K562 (cell line): ENCODE data around the gene SHC1. TPM values are rescaled to one million over a fixed set of nuclear protein-coding genes. Genes with fewer than 3 reads are reported as not detected.

Source experiments
- ARID3B ChIP-seq: fragments of 250-450 bp; sonication (Bioruptor Pico); IDR thresholded peaks from 2 replicates; pipeline ENCODE4 v1.4.0; 2020; ENCODE audit warnings: borderline replicate concordance
- CBX5 ChIP-seq: IDR thresholded peaks from 2 replicates; pipeline ENCODE4 v1.6.1; 2014; ENCODE audit warnings: low read depth, borderline replicate concordance
- ELK1 ChIP-seq: sonication (generic); formaldehyde crosslinking; IDR thresholded peaks from 2 replicates; pipeline ENCODE4 v1.8.1; 2022; ENCODE audit warnings: missing genetic modification reagents
- FOXJ3 ChIP-seq: sonication (generic); formaldehyde crosslinking; IDR thresholded peaks from 2 replicates; pipeline ENCODE4 v1.4.0; 2020; ENCODE audit warnings: mild to moderate bottlenecking, missing genetic modification reagents
- FUS ChIP-seq: fragments of 200-400 bp; formaldehyde crosslinking; optimal IDR thresholded peaks from 2 replicates; pipeline ENCODE3; 2017; ENCODE audit warnings: low read depth, low read length
- GTF2F1 ChIP-seq: IDR thresholded peaks from 2 replicates; pipeline ENCODE4 v1.6.1; 2011; ENCODE audit warnings: low read depth, low read length, improper control_type of control experiment
- KDM4B ChIP-seq, 2 experiments: fragments of 450-650 bp in 1 of 2; sonication (generic) in 1 of 2; IDR thresholded peaks; 2 replicates each; pipeline ENCODE4 v1.6.1; 2016 to 2017; ENCODE audit warnings: borderline replicate concordance in 2 of 2, antibody characterized with exemption in 1 of 2, low read depth in 1 of 2, mild to moderate bottlenecking in 1 of 2
- NFE2L1 ChIP-seq: fragments of 450-650 bp; IDR thresholded peaks from 2 replicates; pipeline ENCODE4 v1.6.1; 2016; ENCODE audit warnings: missing genetic modification characterization, low read depth, mild to moderate bottlenecking, missing compliant biosample characterization, moderate library complexity, borderline replicate concordance
- NKRF ChIP-seq: fragments of 450-650 bp; IDR thresholded peaks from 2 replicates; pipeline ENCODE4 v1.6.1; 2016; ENCODE audit warnings: borderline replicate concordance
- NR2F6 ChIP-seq: fragments of 450-650 bp; formaldehyde crosslinking; IDR thresholded peaks from 2 replicates; pipeline ENCODE4 v1.4.0; 2020; ENCODE audit warnings: mild to moderate bottlenecking
- SIX5 ChIP-seq, 2 experiments: IDR thresholded peaks; 2 replicates each; pipeline ENCODE4 v1.6.1; 2011; ENCODE audit warnings: low read length in 2 of 2, borderline replicate concordance in 1 of 2, low read depth in 1 of 2, mild to moderate bottlenecking in 1 of 2, moderate library complexity in 1 of 2; ENCODE audit not compliant: insufficient read depth in 1 of 2
- ZBTB8A ChIP-seq: fragments of 450-650 bp; IDR thresholded peaks from 2 replicates; pipeline ENCODE4 v1.6.1; 2018; ENCODE audit warnings: mild to moderate bottlenecking, moderate library complexity; ENCODE audit not compliant: partially characterized antibody
- ZNF518B ChIP-seq: fragments of 250-450 bp; sonication (Bioruptor Pico); IDR thresholded peaks from 2 replicates; pipeline ENCODE4 v1.5.0; 2021; ENCODE audit warnings: mild to moderate bottlenecking, moderate library complexity
- ZZZ3 ChIP-seq: fragments of 450-650 bp; IDR thresholded peaks from 2 replicates; pipeline ENCODE4 v1.6.1; 2016; ENCODE audit warnings: antibody characterized with exemption, mild to moderate bottlenecking, moderate library complexity
- polyA plus RNA-seq, 8 experiments: library from polyadenylated mRNA; depleted of rRNA in 4 of 8; stranded (reverse) in 5 of 8; unstranded in 3 of 8; fragments of >200 nt; fragmentation: Nextera tagmentation in 2 of 8; fragmentation: Illumina TruSeq in 1 of 8; extraction: Ambion mirVana in 2 of 8; extraction: Trizol in 1 of 8; gene quantifications; 2 replicates each; pipeline versions ENCODE4 v1.2.1 to v1.2.3, GENCODE V29; 2011 to 2014; ENCODE audit warnings: inconsistent platforms in 1 of 8, missing spikeins in 1 of 8
- total RNA-seq, 7 experiments: library from RNA; depleted of rRNA in 6 of 7; stranded (reverse); fragments of >200 nt in 6 of 7; fragmentation: Illumina TruSeq in 2 of 7; extraction: Trizol in 2 of 7; gene quantifications; 2 replicates each; pipeline versions ENCODE4 v1.2.1 to v1.2.3, GENCODE V29; 2011 to 2021; ENCODE audit warnings: low replicate concordance in 1 of 7

The SHC1 gene
- total and polyA plus RNA-seq, 9 of the 15 experiments (the other 6 are each of a cell fraction or from before 2014, with no cell fraction given): 4.1 to 113 (median 51.9) TPM

GRCh38 chr1:154936555-154937084, 33.9 kb downstream of the SHC1 start, which contains the start of gene PMVK (continued):
- TF ChIP-seq ARID3B: no peak
- no peak for TF ChIP-seq ZNF518B
- no peak for TF ChIP-seq ELK1 (CRISPR knock-in tag)
- no peak for TF ChIP-seq GTF2F1
- peak; percentile 43; the same call in 1 of the 2 replicates for TF ChIP-seq NKRF
- peak in 1 of 2 experiments; percentile 3; a peak in 1 of 4 replicates for TF ChIP-seq SIX5 (IDR thresholded peaks at IDR 0.05; ENCODE audit: borderline replicate concordance in 1 of 2, insufficient read depth in 1 of 2, low read depth in 1 of 2, low read length in 2 of 2)
- TF ChIP-seq FOXJ3: no peak
- TF ChIP-seq CBX5: peak; percentile 74; the same call in 1 of the 2 replicates
- no peak for TF ChIP-seq NFE2L1
- TF ChIP-seq ZZZ3: peak; percentile 75; the same call in 1 of the 2 replicates
- no peak for TF ChIP-seq NR2F6 (CRISPR knock-in tag)
- TF ChIP-seq KDM4B (IDR thresholded peaks at IDR 0.05; ENCODE audit: borderline replicate concordance in 2 of 2, low read depth in 1 of 2): peak in 1 of 2 experiments; percentile 23; a peak in 1 of 4 replicates
- no peak for TF ChIP-seq FUS
- no peak for TF ChIP-seq ZBTB8A
